IMR-90 (cell line): ENCODE data around the gene P4HA1.

Experiments used
- CEBPB ChIP-seq: IDR thresholded peaks from 2 replicates; pipeline ENCODE4 v1.6.1; 2012; ENCODE audit warnings: low read depth, low read length, improper control_type of control experiment
- FOS ChIP-seq: fragments of 150-350 bp; IDR thresholded peaks from 2 replicates; pipeline ENCODE4 v1.6.1; 2016; ENCODE audit warnings: low read depth, low read length
- MXI1 ChIP-seq: IDR thresholded peaks from 2 replicates; pipeline ENCODE4 v1.6.1; 2012; ENCODE audit warnings: low read depth, mild to moderate bottlenecking, low read length, moderate library complexity, borderline replicate concordance
- NFE2L2 ChIP-seq: fragments of 150-350 bp; IDR thresholded peaks from 2 replicates; pipeline ENCODE4 v1.6.1; 2016; ENCODE audit warnings: low read depth, mild to moderate bottlenecking, low read length
- POLR2A ChIP-seq: IDR thresholded peaks from 2 replicates; pipeline ENCODE4 v1.6.1; 2012; ENCODE audit warnings: mild to moderate bottlenecking, low read depth, low read length
- RAD21 ChIP-seq: IDR thresholded peaks from 2 replicates; pipeline ENCODE4 v1.6.1; 2012; ENCODE audit warnings: low read length, improper control_type of control experiment
- RCOR1 ChIP-seq: IDR thresholded peaks from 2 replicates; pipeline ENCODE4 v1.6.1; 2012; ENCODE audit warnings: mild to moderate bottlenecking, low read length, improper control_type of control experiment; ENCODE audit not compliant: insufficient replicate concordance
- SMC3 ChIP-seq: fragments of 150-350 bp; IDR thresholded peaks from 2 replicates; pipeline ENCODE4 v1.6.1; 2016; ENCODE audit warnings: low read depth, mild to moderate bottlenecking, antibody characterized with exemption, low read length, moderate library complexity
- TF ChIP-seq, protein P1 (sequence below): conservative IDR thresholded peaks from 2 replicates; pipeline ENCODE4 v1.5.1; 2012; ENCODE audit warnings: mild to moderate bottlenecking, low read depth, low read length, improper control_type of control experiment

- no peak for TF ChIP-seq FOS
- TF ChIP-seq, protein P1, sequence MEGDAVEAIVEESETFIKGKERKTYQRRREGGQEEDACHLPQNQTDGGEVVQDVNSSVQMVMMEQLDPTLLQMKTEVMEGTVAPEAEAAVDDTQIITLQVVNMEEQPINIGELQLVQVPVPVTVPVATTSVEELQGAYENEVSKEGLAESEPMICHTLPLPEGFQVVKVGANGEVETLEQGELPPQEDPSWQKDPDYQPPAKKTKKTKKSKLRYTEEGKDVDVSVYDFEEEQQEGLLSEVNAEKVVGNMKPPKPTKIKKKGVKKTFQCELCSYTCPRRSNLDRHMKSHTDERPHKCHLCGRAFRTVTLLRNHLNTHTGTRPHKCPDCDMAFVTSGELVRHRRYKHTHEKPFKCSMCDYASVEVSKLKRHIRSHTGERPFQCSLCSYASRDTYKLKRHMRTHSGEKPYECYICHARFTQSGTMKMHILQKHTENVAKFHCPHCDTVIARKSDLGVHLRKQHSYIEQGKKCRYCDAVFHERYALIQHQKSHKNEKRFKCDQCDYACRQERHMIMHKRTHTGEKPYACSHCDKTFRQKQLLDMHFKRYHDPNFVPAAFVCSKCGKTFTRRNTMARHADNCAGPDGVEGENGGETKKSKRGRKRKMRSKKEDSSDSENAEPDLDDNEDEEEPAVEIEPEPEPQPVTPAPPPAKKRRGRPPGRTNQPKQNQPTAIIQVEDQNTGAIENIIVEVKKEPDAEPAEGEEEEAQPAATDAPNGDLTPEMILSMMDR, result no peak
- TF ChIP-seq CEBPB, result no peak
- no peak for TF ChIP-seq POLR2A
- TF ChIP-seq MXI1, result no peak
- TF ChIP-seq SMC3, result no peak
- TF ChIP-seq RCOR1, result no peak
- no peak for TF ChIP-seq NFE2L2
- TF ChIP-seq RAD21, result no peak
Measured at GRCh38 chr10:72980348-72980747, 116.3 kb downstream of the P4HA1 start.
